Measurements from ENCODE around the gene UQCRC2.

DNA sequence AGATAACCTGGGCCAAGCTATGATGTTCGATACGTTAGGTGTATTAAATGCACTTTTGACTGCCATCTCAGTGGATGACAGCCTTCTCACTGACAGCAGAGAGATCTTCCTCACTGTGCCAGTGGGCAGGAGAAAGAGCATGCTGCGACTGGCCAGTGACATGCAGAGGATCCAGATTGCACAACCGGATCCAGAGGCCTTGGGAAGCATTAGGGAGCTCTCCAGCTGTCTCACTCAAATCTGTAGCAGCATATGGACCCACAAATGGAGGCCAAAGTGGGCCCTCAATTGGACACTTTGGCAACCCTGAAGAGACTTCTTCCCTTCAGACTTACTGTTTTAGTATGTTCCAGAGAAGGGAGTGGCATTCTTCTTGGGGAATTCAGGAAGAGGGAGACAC, 26.9 kb downstream of the UQCRC2 start:
- no peak for TF ChIP-seq POLR2AphosphoS5 (IDR thresholded peaks at IDR 0.05; ENCODE audit: low read depth, low read length)
- no peak for TF ChIP-seq POLR2A (IDR thresholded peaks at IDR 0.05; ENCODE audit: low read depth, low read length)
- no peak for TF ChIP-seq TAF1 (IDR thresholded peaks at IDR 0.05; ENCODE audit: borderline replicate concordance, low read depth, low read length)
